ENCODE measurements around the gene NPLOC4.

Gene NPLOC4

GRCh38 chr17:81509207-81509971 lies 127.5 kb downstream of the NPLOC4 start:
- peak overlapping the region; percentile 100 for H3K27ac ChIP-seq (ENCODE audit: extremely low read depth, low read depth, low read length)
- no peak for TF ChIP-seq ZFP3 (tag by site-specific recombination; IDR thresholded peaks at IDR 0.05; ENCODE audit: low read depth)
- no peak for TF ChIP-seq ZNF335 (tag by site-specific recombination; conservative IDR thresholded peaks at IDR 0.05)
- TF ChIP-seq ZSCAN5A (tag by site-specific recombination; IDR thresholded peaks at IDR 0.05): no peak
- TF ChIP-seq FEZF1 (tag by site-specific recombination; IDR thresholded peaks at IDR 0.05): peak; percentile 51; the same call in 1 of the 2 replicates
- TF ChIP-seq ZFHX2 (tag by site-specific recombination; conservative IDR thresholded peaks at IDR 0.05): peak; percentile 50
- TF ChIP-seq BCL11A (tag by site-specific recombination; IDR thresholded peaks at IDR 0.05; ENCODE audit: low read depth): no peak
- TF ChIP-seq PATZ1 (tag by site-specific recombination; IDR thresholded peaks at IDR 0.05): peak; percentile 69
- no peak for TF ChIP-seq TSHZ1 (tag by site-specific recombination; IDR thresholded peaks at IDR 0.05; ENCODE audit: borderline replicate concordance)
- TF ChIP-seq EGR2 (tag by site-specific recombination; IDR thresholded peaks at IDR 0.05; ENCODE audit: low read depth): peak; percentile 55
- no peak for TF ChIP-seq ZNF19 (tag by site-specific recombination; IDR thresholded peaks at IDR 0.05; ENCODE audit: low read depth)
- no peak for TF ChIP-seq ZNF423 (tag by site-specific recombination; IDR thresholded peaks at IDR 0.05)
- no peak for TF ChIP-seq ZNF112 (tag by site-specific recombination; IDR thresholded peaks at IDR 0.05)
- peak; percentile 68; the same call in 1 of the 2 replicates for TF ChIP-seq PRDM1 (tag by site-specific recombination; IDR thresholded peaks at IDR 0.05)
- ChIA-PET CTCF (interaction anchor here (0.8 to 2.3 kb wide), 5 partner anchors 10 to 255 kb away, joined by 3 to 11 read pairs (median 3); no protein-coding TSS in a partner anchor), POLR2A (interaction anchor here (0.7 to 9.9 kb wide), 20 partner anchors 10 to 367 kb away, joined by 3 to 85 read pairs (median 7); partner anchors contain the start of genes ARL16, BAHCC1, CEP131 and FAAP100)
- H3K4me3 ChIP-seq (ENCODE audit: low read depth, low read length): peak overlapping the region; percentile 92
- H3K36me3 ChIP-seq (ENCODE audit: control insufficient read depth in 2 of 2, insufficient read depth in 1 of 2, low read length in 2 of 2): peaks cover 18 to 40% of the 10 kb centered on the region in 2 experiments
- peaks cover 8% of the 10 kb centered on the region; the same call in 1 of the 2 replicates for H3K4me1 ChIP-seq (ENCODE audit: control insufficient read depth, insufficient read depth, low read length)
- no peaks in the 10 kb centered on the region for H3K9me3 ChIP-seq (ENCODE audit: control insufficient read depth, insufficient read depth, low read depth, low read length)

GRCh38 chr17:81508639-81509206 lies 128.2 kb downstream of the NPLOC4 start:
- H3K27ac ChIP-seq (ENCODE audit: extremely low read depth, low read depth, low read length): peak overlapping the region; percentile 100
- ChIA-PET CTCF (interaction anchor here (0.8 to 2.3 kb wide), 4 partner anchors 10 to 254 kb away, joined by 3 to 11 read pairs (median 4); no protein-coding TSS in a partner anchor), POLR2A (interaction anchor here (0.7 to 9.9 kb wide), 22 partner anchors 8 to 401 kb away, joined by 3 to 85 read pairs (median 7); partner anchors contain the start of genes ARL16, BAHCC1, CEP131 and FAAP100)
- H3K4me3 ChIP-seq (ENCODE audit: low read depth, low read length): peak overlapping the region; percentile 2
- peaks cover 5% of the 10 kb centered on the region; the same call in 1 of the 2 replicates for H3K4me1 ChIP-seq (ENCODE audit: control insufficient read depth, insufficient read depth, low read length)
- H3K36me3 ChIP-seq (ENCODE audit: control insufficient read depth in 2 of 2, insufficient read depth in 1 of 2, low read length in 2 of 2): peaks cover 18 to 40% of the 10 kb centered on the region in 2 experiments
- no peaks in the 10 kb centered on the region for H3K9me3 ChIP-seq (ENCODE audit: control insufficient read depth, insufficient read depth, low read depth, low read length)
- TF ChIP-seq ZNF623 (tag by site-specific recombination; IDR thresholded peaks at IDR 0.05) (no peak), ZBTB7A (tag by site-specific recombination; IDR thresholded peaks at IDR 0.05; ENCODE audit: low read depth) (no peak), ZNF112 (tag by site-specific recombination; IDR thresholded peaks at IDR 0.05) (no peak), GLI4 (tag by site-specific recombination; IDR thresholded peaks at IDR 0.05) (peak; percentile 10; the same call in 1 of the 2 replicates), ZFP41 (tag by site-specific recombination; IDR thresholded peaks at IDR 0.05; ENCODE audit: borderline replicate concordance) (no peak), PRDM1 (tag by site-specific recombination; IDR thresholded peaks at IDR 0.05) (no peak), ZBTB10 (tag by site-specific recombination; IDR thresholded peaks at IDR 0.05) (no peak), ZNF174 (tag by site-specific recombination; IDR thresholded peaks at IDR 0.05) (no peak), ZSCAN30 (tag by site-specific recombination; IDR thresholded peaks at IDR 0.05) (no peak), ZNF701 (tag by site-specific recombination; IDR thresholded peaks at IDR 0.05) (no peak), BCL11A (tag by site-specific recombination; IDR thresholded peaks at IDR 0.05; ENCODE audit: low read depth) (no peak), WT1 (tag by site-specific recombination; IDR thresholded peaks at IDR 0.05) (no peak)

Data from HEK293 (cell line).